GM21723 (cell line): ENCODE measurements around the gene DNAJC21.

Source experiments
- ATAC-seq: cut with Tn5 transposase; IDR thresholded peaks from one replicate; pipeline ENCODE4 v1.9.1; 2021; ENCODE audit warnings: mild to moderate bottlenecking, moderate library complexity; ENCODE audit not compliant: unreplicated experiment

The DNAJC21 gene

GRCh38 chr5:34977934-34978613 is 48.7 kb downstream of the DNAJC21 start:
- peak; percentile 80 for ATAC-seq

GRCh38 chr5:34978681-34979080 is 49.3 kb downstream of the DNAJC21 start:
- ATAC-seq, result no peak

GRCh38 chr5:34982823-34983222 is 53.5 kb downstream of the DNAJC21 start:
- ATAC-seq, result no peak

GRCh38 chr5:34986965-34987364 is 57.6 kb downstream of the DNAJC21 start:
- no peak for ATAC-seq

- ATAC-seq, result no peak
These were observed 62.3 kb downstream of the DNAJC21 start for GRCh38 chr5:34991486-34992238.

- no peak for ATAC-seq
These were observed 64.6 kb downstream of the DNAJC21 start for GRCh38 chr5:34993951-34994350.

GRCh38 chr5:34996261-34996660 is 66.9 kb downstream of the DNAJC21 start:
- ATAC-seq, result no peak

GRCh38 chr5:34998058-34998789 is 68.9 kb downstream of the DNAJC21 start:
- no peak for ATAC-seq

- ATAC-seq, result no peak
These were observed 72.5 kb downstream of the DNAJC21 start for GRCh38 chr5:35001842-35002241.

GRCh38 chr5:35002459-35002858 is 73.1 kb downstream of the DNAJC21 start:
- no peak for ATAC-seq

- ATAC-seq, result peak; percentile 83
These were observed 73.9 kb downstream of the DNAJC21 start for GRCh38 chr5:35003018-35003957.

- ATAC-seq, result no peak
These were observed 74.8 kb downstream of the DNAJC21 start for GRCh38 chr5:35004200-35004599.

GRCh38 chr5:35004771-35005170 is 75.4 kb downstream of the DNAJC21 start:
- ATAC-seq, result no peak
